AG04450 (cell line): ENCODE data around the gene CRTC3. TPM values are rescaled to one million over a fixed set of nuclear protein-coding genes. Genes with fewer than 3 reads are reported as not detected.
A peak's percentile ranks its signal among the peaks of the same experiment; 100 is the strongest.

Experiments
- CTCF ChIA-PET: fragments of 300-600, 350-600 bp; formaldehyde crosslinking; extraction: SDS; loops from one replicate; lab custom pipeline; 2022; ENCODE audit warnings: antibody characterized with exemption, inconsistent platforms; lab: Charles Lee
- POLR2A ChIA-PET: fragments of 350-600 bp; formaldehyde crosslinking; extraction: SDS; loops from one replicate; lab custom pipeline; 2021; ENCODE audit warnings: antibody characterized with exemption, inconsistent platforms; lab: Yijun Ruan, JAX
- DNase-seq: peaks from one replicate; pipeline ENCODE4 v3.0.0-alpha.2; 2011; ENCODE audit warnings: low read depth, low spot score
- H3K27ac ChIP-seq: one replicate; pipeline ENCODE4 v1.5.1; 2012; ENCODE audit warnings: low read depth, low read length, control low read depth
- H3K27me3 ChIP-seq: one replicate; pipeline ENCODE4 v1.6.0; 2012; ENCODE audit warnings: low read length; ENCODE audit not compliant: control insufficient read depth, insufficient read depth
- H3K4me3 ChIP-seq: 2 replicates; pipeline ENCODE4 v1.5.1; 2011; ENCODE audit warnings: mild to moderate bottlenecking, low read depth, low read length, control low read depth
- H3K9me3 ChIP-seq: 2 replicates; pipeline ENCODE4 v1.5.1; 2012; ENCODE audit warnings: low read length; ENCODE audit not compliant: control insufficient read depth, insufficient read depth
- polyA plus RNA-seq: library from polyadenylated mRNA; depleted of rRNA; stranded (reverse); fragments of >200 nt; gene quantifications from 2 replicates; pipeline ENCODE4 v1.2.3, GENCODE V29; 2011
- TF ChIP-seq, protein P1 (sequence below): IDR thresholded peaks from 2 replicates; pipeline ENCODE4 v1.5.1; 2011; ENCODE audit warnings: low read depth, low read length, control low read depth, inconsistent platforms

The CRTC3 gene
- polyA plus RNA-seq, 1 experiment = 23.1 TPM

DNA sequence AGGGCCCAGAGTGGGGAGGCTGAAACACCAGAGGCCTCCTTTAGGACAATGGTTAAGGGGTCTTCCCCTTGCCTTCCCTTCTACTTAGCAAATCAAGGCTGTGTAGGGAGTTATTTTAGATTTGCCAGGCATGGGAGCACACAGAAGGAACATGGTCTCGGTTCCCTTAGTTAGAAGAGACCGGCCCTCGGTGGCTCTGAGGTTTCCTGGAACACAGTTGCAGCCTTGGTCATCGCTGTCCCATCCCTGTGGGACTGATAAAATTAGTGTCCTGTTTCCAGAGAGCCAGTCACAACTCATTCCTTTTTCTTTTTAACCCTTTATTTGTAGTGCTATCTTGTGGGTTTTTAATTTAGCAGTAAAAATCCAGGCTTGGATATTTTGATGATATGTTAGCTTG is 81.4 kb downstream of the CRTC3 start:
- ChIA-PET POLR2A (no interaction called here), CTCF (no interaction called here)
- Histone ChIP-seq H3K27ac (no peak overlapping the region), H3K27me3 (no peaks in the 10 kb centered on the region), H3K4me3 (no peak overlapping the region), H3K9me3 (no peaks in the 10 kb centered on the region)
- TF ChIP-seq, protein P1, sequence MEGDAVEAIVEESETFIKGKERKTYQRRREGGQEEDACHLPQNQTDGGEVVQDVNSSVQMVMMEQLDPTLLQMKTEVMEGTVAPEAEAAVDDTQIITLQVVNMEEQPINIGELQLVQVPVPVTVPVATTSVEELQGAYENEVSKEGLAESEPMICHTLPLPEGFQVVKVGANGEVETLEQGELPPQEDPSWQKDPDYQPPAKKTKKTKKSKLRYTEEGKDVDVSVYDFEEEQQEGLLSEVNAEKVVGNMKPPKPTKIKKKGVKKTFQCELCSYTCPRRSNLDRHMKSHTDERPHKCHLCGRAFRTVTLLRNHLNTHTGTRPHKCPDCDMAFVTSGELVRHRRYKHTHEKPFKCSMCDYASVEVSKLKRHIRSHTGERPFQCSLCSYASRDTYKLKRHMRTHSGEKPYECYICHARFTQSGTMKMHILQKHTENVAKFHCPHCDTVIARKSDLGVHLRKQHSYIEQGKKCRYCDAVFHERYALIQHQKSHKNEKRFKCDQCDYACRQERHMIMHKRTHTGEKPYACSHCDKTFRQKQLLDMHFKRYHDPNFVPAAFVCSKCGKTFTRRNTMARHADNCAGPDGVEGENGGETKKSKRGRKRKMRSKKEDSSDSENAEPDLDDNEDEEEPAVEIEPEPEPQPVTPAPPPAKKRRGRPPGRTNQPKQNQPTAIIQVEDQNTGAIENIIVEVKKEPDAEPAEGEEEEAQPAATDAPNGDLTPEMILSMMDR = no peak
- no peak for DNase-seq

DNA sequence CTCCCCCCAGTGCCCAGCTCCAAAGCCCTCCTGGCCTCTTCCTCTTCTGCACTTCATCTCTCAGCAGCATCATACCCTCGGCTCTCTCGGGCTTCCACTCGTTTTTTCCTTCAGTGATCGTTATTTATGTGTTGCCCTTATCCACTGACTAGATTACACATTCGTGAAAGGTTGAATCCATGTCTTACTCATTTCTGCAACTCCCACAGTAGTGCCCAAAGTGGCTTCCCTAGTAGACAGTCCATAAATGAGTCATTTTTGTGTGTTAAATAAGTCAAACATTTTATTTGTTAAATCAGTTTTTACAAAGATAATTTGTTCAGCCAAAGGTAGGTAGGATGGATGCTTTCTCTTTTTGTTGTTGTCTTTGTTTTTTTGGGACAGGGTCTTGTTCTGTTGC is 87.4 kb downstream of the CRTC3 start:
- no peak for DNase-seq
- TF ChIP-seq, protein P1 = no peak

GRCh38 chr15:90617668-90618097 is 88.0 kb downstream of the CRTC3 start:
- DNase-seq = no peak

More for the DNA sequence above, 87.4 kb downstream of the CRTC3 start:
- no peak overlapping the region for H3K4me3 ChIP-seq
- no peaks in the 10 kb centered on the region for H3K27me3 ChIP-seq
- no peaks in the 10 kb centered on the region for H3K9me3 ChIP-seq
- ChIA-PET CTCF (interaction anchor here (1.0 to 1.8 kb wide), 2 partner anchors 31 to 298 kb away, joined by 3 to 5 read pairs; no protein-coding TSS in a partner anchor), POLR2A (no interaction called here)
- no peak overlapping the region for H3K27ac ChIP-seq

DNA sequence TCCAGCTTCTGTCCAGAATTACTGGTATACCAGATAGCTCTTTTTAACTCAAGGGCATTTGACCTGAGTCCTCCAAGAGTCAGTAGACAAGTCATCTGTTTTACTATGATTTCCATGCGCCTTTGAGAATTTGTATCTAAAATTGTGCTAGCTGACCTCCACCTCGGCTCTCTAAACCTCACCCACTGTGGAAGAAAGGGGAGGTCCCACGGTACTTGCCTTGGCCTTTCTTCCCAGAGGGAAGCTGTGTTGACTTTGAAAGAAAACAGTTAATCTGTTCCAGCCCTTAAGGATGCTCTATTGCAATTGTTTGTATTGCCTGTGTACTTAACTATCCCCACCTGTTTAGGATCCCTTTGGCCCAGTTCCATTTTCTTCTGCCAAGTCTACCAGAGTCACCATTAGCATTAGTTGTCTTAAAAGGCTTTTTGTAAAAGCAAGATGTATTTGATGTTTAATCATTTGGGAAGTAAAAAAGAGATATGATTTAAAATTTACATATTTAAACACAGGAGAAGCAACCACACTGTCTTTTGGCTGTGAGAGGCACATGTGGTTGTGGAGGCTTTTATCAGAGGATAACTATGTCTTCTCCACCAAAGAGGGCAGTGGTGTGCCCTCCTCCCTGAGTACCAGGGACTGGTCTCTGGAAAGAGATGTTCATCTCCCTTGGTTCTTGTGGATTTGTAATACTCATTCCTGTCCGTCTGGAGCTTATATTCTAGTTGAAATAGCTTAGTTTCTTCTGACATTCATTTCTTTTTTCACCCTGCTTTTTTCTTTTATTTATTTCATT is 88.8 kb downstream of the CRTC3 start:
- TF ChIP-seq, protein P1 = no peak
- Histone ChIP-seq H3K4me3 (no peak overlapping the region), H3K27ac (no peak overlapping the region), H3K9me3 (no peaks in the 10 kb centered on the region), H3K27me3 (no peaks in the 10 kb centered on the region)
- ChIA-PET POLR2A (no interaction called here), CTCF (interaction anchor here (0.6 to 3.1 kb wide), 12 partner anchors 9 to 398 kb away, joined by 3 to 13 read pairs (median 3); partner anchors contain the start of gene HDDC3)
- DNase-seq = peak; percentile 11

More at GRCh38 chr15:90617668-90618097, 88.0 kb downstream of the CRTC3 start:
- no peak overlapping the region for H3K27ac ChIP-seq
- H3K27me3 ChIP-seq = no peaks in the 10 kb centered on the region
- no peaks in the 10 kb centered on the region for H3K9me3 ChIP-seq
- TF ChIP-seq, protein P1 = no peak
- ChIA-PET CTCF (interaction anchor here (0.7 to 3.1 kb wide), 5 partner anchors 75 to 397 kb away, joined by 3 to 13 read pairs (median 4); partner anchors contain the start of gene HDDC3), POLR2A (no interaction called here)
- H3K4me3 ChIP-seq = no peak overlapping the region

DNA sequence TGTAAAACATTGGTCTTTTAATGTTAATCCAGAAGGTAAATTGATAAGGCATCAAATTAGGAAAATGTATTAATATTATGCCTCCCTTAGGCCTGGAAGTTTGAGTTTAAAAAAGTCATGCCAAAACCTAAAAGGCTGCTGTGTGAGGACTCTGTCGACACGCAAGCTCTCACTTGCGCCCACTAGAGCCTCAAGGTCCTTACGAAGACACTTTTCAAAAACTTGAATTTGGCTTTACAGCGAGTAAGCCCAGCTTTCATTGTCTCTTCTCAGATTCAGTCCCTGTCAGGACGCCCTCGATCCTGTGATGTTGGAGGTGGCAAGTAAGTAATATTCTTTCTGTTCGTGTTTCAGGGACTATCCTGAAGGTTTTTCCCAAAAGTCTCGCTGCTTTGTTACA is 89.7 kb downstream of the CRTC3 start:
- no peaks in the 10 kb centered on the region for H3K27me3 ChIP-seq
- POLR2A ChIA-PET = no interaction called here
- CTCF ChIA-PET = interaction anchor here (0.5 to 3.1 kb wide), 7 partner anchors 10 to 341 kb away, joined by 3 to 13 read pairs (median 4); partner anchors contain the start of gene HDDC3

More for the DNA sequence above, 89.7 kb downstream of the CRTC3 start:
- DNase-seq = no peak
- TF ChIP-seq, protein P1 = no peak
- Histone ChIP-seq H3K27ac (no peak overlapping the region), H3K4me3 (no peak overlapping the region), H3K9me3 (no peaks in the 10 kb centered on the region)
